Measurements from ENCODE around the gene NPAS3.

GRCh38 chr14:33529787-33530757 lies 591.4 kb downstream of the NPAS3 start:
- no peak for TF ChIP-seq CTCF (IDR thresholded peaks at IDR 0.05; ENCODE audit: insufficient read depth, low read length)
- TF ChIP-seq POLR2AphosphoS5 (IDR thresholded peaks at IDR 0.05; ENCODE audit: low read depth) = no peak
- TF ChIP-seq SPI1 (IDR thresholded peaks at IDR 0.05; ENCODE audit: borderline replicate concordance, low read depth) = no peak

Measured in HL-60 (cell line).